H1 (cell line): ENCODE data around the gene DIP2B.

Experiments used
- CTCF ChIP-seq, 3 experiments: IDR thresholded peaks; 1 replicate in 2 of 3; 2 replicates in 1 of 3; pipeline versions ENCODE4 v1.5.1 to v1.6.1; 2011; ENCODE audit warnings: low read length in 3 of 3, mild to moderate bottlenecking in 3 of 3, inconsistent platforms in 2 of 3, low read depth in 1 of 3, moderate library complexity in 1 of 3; ENCODE audit not compliant: insufficient read depth in 1 of 3; ENCODE audit errors: control extremely low read depth in 1 of 3
- EZH2 ChIP-seq: fragments of 200-600 bp; sonication (generic); IDR thresholded peaks from 2 replicates; pipeline ENCODE4 v1.7.1; 2012; ENCODE audit warnings: low read depth, mild to moderate bottlenecking, moderate library complexity, low read length, inconsistent platforms; ENCODE audit not compliant: severe bottlenecking
- MAX ChIP-seq: IDR thresholded peaks from 2 replicates; pipeline ENCODE4 v1.6.1; 2012; ENCODE audit warnings: inconsistent platforms
- PHF8 ChIP-seq: fragments of 200-600 bp; sonication (generic); conservative IDR thresholded peaks from 2 replicates; pipeline ENCODE4 v1.7.1; 2012; ENCODE audit warnings: low read depth, mild to moderate bottlenecking, inconsistent platforms, low read length, moderate library complexity

- TF ChIP-seq PHF8 (no peak), MAX (no peak), EZH2 (no peak), CTCF (IDR thresholded peaks at IDR 0.05; ENCODE audit: control extremely low read depth in 1 of 3, insufficient read depth in 1 of 3, low read depth in 1 of 3, low read length in 3 of 3) (no peak)
Observed at GRCh38 chr12:50720085-50720484, 215.3 kb downstream of the DIP2B start.
